NCI-H1694 treated with DMSO at 0.1 percent for 48 hours (cell line): ENCODE measurements around the gene CYP39A1.
"Not testable (repeated sequence)": the region's sequence is repeated elsewhere in the genome, so short reads cannot be mapped to it uniquely, and the experiment has no call there.

Source experiments
- DNase-seq: peaks from one replicate; lab custom pipeline; 2025; lab: John Stamatoyannopoulos, UW

CYP39A1 gene

DNA sequence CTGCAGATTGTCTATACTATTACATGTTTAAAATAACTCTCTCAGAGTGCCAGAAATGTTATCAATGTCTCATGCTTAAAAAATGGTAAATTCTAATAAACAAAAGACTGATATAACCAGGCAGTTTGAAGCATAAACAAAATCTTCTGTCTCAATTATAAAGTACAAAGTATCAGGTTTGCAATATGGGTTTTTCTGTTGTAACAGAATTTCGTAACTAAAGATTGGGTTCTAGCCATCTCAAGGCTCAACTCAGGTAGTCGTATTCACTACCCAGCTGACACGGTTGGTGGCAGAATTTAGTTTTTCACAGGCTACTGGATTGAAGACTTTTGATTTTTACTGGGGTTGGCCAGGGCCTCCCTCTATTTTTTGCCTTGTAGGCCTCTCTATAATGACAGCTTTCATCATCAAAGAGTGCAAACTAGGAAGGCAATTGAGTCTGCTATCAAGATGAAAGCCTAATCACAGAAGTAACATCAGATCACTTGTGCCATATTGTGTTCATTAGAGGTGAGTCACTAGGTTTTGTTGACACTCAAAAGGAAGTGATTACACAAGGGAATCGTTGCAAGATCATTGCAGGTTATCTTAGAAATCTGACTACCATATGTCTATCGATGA, 3.6 kb downstream of the CYP39A1 start:
- DNase-seq: no peak

DNA sequence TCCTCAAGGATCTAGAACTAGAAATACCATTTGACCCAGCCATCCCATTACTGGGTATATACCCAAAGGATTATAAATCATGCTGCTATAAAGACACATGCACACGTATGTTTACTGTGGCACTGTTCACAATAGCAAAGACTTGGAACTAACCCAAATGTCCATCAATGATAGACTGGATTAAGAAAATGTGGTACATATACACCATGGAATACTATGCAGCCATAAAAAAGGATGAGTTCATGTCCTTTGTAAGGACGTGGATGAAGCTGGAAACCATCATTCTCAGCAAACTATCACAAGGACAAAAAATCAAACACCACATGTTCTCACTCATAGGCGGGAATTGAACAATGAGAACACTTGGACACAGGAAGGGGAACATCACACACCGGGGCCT, 4.5 kb downstream of the CYP39A1 start:
- not testable (repeated sequence) for DNase-seq

DNA sequence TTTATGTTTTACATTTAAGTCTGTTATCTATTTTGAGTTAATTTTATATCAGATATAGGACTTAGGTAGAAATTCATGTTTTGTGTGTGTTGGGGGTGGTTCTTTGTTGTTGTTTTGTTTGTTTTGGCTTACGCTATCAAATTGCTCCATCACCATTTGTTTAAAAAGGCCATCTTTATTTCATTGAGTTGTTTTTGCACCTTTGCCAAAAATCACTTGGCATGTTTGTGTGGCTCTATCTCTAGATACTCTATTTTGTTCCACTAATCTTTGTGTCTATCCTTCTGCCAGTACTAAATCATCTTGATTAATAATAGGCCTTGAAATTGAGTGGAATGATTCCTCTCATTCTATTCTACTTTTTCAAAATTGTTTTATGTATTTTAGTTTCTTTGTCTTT, 7.4 kb downstream of the CYP39A1 start:
- no peak for DNase-seq

DNA sequence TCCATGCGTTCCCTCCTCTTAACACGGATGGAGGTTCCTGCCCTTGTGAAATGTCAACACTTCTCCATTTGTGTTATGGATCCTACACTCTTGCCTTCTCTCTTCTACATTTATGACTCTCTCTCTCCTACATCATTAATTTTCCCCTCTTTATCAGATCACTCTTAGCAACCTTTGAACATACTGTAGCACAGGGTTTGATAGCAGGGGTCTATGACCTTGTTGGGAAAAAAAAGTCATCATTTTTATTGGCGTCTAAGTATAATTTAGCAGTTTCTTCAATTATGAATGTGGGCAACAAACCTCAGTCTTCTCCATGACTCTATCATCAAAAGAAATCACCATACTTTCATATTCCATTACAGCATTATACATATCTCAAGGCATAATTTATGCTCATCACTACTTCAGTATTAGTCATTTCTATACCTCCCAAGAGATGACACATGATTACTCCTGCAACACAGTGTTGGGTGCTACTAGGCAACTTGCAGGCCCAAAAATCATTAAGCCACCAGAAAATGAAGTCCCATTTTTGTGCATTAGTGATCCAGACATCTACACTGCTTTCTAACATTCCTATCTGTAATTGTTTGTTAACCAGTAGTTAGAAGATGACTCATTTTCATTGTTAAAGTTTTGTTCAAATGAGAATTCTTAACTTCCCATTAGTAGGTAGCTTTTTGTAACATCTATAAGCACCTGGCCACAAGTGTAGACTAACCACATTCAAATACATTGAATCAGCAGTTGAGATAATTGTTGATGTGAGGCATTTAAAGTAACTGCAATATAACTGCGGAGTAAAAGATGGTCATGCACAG, 9.5 kb downstream of the CYP39A1 start:
- no peak for DNase-seq

DNA sequence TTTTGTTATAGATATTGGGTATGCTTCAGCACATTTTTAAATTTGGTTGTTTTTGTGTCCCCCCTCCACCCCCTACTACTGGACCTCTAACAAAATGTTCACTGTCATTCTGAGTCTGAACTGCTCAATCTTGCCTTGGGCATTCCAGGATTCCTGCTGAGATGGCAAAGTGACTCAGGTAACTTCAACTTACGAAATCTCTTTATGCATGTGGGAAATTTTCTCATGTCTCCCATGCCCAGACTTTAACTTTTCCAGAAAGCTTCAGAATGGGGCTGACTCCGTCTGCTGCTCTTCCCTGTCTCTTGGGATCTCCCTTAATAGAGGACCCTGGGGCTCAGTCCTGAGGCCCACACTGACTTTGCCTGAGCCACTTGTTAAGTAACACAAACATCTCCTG, 14.0 kb downstream of the CYP39A1 start:
- no peak for DNase-seq

DNA sequence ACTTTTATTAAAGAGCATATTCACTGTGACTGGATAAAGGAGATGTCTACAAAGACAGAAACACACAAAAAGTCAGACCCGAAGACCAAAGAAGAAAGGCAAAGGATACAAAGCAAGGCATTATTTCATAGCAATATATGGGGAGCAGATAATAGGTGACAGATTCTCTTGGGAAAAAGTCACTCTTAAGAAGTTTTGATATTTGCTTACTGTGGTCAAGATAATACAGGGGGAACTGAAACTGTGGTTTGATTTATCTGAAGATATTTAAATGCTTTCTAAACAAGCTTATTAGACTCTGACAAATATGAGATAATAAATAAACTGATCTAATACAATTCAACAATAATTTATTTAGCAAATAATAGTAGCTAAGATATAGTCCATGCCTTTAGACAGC, 14.7 kb downstream of the CYP39A1 start:
- DNase-seq: no peak

DNA sequence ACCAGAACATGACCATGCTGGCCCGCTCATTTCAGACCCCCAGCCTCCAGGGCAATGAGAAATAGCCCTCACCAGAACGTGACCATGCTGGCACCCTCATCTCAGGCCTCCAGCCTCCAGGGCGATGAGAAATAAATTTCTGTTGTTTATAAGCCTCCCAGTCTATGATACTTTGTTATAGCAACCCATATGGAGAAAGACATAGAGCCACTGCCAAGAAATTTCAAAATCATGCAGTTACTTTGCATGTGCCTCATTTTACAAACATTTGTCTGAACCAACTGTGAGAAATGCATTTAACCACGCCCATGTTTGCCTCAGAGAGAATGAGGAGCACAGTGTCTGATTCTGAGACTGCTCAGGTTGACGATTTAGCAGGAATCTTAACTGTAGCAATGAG, 15.5 kb downstream of the CYP39A1 start:
- no peak for DNase-seq

DNA sequence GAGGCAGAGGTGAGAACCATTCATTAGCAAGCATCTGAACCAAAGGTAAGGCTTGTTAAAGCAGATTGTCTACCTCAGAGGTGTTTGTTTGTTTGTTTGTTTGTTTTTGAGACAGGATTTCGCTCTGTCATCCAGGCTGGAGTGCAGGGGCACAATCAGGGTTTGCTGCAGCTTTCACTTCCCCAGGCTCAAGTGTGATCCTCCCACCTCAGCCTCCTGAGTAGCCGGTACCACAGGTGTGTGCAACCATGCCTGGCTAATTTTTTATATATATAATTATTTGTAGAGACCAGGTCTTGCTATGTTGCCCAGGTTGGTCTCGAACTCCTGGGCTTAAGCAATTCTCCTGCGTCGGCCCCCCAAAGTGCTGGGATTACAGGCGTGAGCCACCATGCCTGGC, 17.2 kb downstream of the CYP39A1 start:
- DNase-seq: no peak

DNA sequence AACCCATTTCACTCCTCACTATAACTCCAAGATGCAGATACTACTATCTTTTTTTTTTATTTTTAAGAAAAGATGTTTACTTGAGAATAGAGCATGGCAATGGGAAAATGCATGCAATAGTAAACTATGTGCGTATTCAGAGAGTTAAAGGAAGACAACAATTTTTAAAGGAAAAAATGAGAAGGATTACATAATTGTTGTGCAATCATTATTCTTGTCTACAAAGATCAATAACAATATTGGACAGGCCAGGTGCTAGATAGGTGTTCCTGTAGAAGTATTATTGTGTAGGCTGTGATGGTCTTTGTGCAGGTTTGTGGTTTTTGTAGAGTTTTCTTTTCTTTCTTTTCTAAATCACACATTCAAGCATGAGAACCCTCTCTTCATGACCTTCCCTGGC, 20.6 kb downstream of the CYP39A1 start:
- no peak for DNase-seq

DNA sequence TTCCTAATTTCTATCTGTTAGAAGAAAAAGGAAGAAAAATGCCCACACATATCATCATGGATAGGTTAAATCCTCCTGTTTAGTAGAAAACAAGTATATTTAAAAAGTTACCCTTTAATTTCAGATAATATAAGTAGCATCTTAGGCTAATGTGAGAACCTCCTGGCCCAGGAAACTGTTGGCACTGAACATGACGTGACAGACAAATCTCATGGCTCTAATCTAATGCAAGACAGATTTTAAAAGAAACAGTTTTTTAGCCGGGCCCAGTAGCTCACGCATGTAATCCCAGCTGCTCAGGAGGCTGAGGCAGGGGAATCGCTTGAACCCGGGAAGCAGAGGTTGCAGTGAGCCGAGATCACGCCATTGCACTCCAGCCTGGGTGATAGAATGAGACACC, 22.9 kb downstream of the CYP39A1 start:
- no peak for DNase-seq

DNA sequence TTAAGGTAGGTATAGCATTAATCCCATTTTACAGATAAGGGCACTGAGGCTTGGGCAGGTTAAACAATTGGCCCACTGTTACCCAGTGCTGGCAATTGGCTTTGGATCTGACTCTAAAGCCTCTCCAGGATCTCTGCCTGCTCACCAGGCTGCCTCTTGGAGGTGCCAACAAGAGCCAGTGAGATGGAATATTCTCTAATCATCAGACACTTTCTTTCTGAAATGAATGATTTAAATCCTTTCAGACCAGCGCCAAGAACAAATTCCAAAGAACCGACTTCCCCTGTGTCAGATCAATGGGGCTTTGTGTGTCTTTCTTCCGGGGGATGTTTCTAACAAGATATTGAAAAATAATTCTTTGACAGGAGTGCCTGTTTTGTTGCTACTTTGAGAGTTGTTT, 23.6 kb downstream of the CYP39A1 start:
- no peak for DNase-seq

DNA sequence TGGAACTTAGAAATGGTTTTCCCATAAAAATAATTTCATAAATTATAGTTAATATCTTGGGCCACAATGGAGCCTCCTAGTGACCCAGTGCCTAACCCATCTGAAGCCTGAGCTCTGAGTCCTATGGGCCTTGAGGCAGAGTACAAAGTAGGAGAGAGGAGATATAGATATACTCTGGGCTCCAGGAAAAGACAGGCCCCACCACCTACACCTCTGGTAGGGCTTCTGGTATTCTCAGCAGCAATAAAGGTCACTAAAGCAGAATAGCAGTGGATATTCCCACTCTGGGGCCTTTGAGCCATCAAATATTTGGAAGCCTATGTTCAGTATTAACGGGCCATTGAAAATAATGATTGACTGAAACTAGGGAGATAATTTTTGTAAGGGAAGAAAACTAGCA, 24.1 kb downstream of the CYP39A1 start:
- DNase-seq: no peak

DNA sequence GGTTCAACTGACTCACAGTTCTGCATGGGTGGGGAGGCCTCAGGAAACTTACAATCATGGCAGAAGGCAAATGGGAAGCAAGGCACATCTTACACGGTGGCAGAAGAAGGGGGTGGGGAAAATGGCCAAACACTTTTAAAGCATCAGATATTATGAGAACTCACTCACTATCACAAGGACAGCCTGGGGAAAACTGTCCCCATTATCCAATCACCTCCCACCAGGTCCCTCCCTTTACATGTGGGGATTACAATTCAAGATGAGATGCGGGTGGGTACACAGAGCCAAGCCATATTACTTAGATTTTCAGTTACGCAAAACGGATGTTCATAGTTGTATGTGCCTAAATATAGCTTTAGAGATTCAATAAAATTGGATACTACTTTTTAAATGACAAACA, 25.6 kb downstream of the CYP39A1 start:
- no peak for DNase-seq

DNA sequence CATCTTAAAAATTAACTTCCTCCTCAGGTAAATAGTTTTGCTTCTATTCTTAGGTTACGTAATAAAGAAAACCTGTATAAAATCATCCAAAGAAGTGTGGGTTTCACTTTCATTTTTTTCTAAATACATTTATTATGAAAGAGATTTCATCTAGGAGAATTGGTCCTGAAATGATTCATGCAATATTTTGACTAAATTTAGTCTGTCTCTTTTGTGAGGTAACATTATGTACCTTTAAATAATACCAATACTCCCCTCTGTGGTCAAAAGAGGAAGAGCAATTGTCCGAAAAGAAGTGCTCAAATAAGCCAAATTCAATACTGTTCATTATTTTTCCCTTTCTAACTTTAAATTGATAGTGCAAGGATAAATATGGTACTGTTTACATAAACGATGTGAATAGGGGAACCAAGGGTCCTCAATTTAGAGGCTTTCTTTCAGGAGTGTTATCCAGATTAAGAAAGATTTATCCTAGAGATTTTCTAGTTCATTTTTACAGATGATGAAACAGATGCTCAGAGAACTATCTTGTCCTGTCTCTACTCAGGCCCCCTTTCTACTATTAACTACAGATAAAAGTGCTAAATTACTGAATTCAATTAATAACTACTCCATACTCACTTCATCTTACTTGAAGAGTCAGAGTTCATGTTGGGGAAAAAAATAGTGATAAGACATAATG, 26.2 kb downstream of the CYP39A1 start:
- peak; percentile 1 for DNase-seq

DNA sequence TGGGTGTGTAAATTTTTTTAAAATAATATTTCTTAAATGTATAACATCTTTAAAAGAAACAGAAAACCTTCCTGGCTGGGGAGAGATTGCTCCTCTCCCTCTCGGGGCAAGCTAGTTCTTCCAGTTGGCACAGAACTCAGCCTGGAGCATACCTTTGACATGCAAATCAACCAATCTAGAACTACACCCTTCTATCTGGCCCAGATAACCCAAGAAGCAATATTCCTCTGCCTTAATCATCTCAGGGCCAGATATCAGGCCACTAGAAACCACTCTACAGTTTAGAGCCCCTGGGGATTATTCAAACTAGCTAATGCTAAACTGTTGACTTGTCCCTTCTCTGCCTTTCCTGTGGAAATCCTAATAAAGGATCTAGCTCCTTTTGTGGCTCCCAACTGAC, 33.9 kb downstream of the CYP39A1 start:
- DNase-seq: no peak

DNA sequence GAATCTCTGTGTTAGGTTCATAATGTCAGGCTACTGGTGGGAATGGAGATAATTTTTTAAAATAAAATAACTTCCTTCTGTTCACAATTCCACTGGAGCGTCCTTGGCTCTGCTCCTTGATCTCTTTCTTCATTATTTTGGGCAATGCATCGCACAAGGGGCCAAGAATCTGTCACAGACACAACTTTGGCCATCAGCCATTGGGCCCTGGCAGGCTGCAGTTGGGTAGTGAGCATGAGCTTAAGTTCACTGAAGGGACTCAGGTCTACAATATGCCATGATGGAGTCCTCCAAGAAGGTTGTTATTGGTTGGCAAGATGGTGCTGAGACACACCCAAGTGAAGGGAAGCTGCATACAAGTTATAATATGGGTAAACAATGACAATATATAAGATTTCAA, 40.0 kb downstream of the CYP39A1 start:
- no peak for DNase-seq

DNA sequence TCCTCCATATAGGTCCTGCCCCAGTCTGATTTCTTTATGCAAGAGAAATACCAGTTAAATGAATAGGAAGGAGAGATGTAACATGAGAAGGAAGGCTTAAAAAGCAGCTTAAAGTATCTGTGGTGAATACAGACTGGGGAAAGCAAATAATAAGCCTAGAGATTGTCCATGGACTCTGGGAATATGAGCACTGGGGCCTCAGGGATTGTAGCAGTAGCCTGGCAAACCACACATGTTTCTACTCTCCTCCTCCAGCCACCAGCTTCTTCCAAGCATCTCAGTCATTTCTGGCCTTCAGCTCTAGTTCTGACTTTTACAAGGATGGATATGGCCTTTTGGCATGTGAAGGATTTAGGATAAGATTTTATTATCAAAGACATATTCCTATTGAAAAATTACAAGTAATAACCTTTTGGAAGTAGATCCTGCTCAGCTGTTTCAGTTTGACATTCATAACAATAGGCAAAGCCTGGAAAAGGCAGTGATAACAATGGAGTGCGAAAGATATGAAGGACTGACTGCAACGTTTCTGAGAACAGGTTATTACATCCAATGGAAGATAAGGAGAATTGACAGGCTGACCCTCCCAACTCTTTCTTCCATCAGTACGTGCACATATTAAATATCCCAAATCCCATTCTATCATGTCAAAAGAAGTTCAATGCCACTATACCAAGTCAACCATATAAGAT, 41.6 kb downstream of the CYP39A1 start:
- DNase-seq: no peak

DNA sequence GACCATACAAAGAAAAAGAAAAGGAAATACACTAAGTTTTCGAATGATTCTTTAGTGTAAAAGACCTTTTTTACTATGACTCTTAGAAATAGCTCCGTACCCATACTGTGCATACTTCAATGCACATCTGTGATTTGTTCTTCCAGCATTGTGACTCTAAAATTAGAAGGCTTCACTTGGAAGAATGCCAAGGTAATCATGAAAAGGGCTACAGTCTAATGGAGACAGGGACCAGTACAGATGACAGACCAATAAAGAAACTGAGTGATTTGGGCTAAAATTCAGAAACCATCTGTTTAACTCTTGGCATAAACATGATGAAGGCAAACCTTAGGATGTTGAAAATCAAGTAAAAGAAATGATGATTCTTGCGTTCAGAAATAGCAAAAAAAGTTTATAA, 46.3 kb downstream of the CYP39A1 start:
- DNase-seq: no peak

DNA sequence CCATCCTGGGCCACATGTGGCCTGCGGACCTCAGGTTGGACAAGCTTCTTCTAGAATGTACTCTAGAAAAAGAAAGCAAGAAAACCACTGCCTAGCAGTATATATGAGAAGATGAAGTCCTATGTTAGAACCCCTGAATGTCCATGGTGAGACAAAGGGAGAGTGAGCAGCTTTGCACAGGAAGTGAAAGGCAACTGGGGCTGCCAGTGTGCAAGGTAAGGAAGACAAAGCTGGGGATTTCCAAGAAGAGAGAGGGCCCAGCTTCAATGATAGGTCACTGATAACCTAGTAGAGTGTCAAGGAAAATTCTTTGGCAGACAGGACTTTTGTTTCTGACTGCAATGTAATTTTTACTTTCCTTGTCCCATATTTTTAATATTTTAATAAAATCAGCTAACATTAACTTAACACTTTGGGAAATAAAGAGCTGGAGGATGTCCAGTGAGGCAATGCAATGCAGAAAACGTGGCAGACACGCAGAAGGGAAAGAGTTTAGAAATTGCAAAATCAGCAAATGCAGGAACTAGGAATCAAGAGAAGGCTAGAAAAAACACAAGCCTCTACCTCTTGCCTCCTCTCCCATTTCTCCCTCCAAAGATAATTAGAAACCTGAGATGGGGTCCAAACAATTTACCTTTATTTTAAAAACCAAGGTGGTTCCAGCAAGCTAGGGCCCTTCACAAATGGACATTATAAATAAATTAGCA, 47.4 kb downstream of the CYP39A1 start:
- DNase-seq: no peak

DNA sequence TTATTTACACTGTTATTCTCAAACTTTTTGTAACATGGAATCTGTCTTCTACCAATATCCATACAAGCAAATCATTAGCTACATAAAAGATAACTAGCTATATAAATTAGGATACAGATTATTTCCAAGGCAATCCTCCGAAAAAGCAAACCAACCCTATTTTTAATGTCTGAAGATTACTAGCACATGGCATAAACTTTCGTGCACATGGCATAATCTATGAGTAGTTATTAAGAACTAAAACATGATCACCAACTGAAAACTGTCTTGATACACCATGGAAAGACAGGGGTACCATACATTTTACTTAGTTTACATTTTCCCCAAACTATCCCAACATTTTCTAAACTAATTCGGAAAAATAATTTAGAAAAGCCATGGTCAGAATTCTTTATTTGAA, 54.4 kb downstream of the CYP39A1 start:
- DNase-seq: no peak

DNA sequence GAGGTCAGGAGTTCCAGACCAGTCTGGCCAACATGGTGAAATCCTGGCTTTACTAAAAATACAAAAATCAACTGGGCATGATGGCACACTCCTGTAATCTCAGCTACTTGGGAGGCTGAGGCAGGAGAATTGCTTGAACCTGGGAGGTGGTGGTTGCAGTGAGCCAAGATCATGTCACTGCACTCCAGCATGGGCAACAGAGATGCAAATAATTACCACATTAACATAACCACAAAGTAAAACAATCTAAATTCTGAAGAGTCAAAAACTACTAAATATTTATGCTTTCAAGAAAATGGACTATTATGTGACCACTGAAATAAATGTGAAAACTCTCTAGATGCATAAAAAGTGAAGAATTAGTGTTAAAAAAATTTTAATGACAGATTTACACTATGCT, 59.9 kb downstream of the CYP39A1 start:
- DNase-seq: no peak

DNA sequence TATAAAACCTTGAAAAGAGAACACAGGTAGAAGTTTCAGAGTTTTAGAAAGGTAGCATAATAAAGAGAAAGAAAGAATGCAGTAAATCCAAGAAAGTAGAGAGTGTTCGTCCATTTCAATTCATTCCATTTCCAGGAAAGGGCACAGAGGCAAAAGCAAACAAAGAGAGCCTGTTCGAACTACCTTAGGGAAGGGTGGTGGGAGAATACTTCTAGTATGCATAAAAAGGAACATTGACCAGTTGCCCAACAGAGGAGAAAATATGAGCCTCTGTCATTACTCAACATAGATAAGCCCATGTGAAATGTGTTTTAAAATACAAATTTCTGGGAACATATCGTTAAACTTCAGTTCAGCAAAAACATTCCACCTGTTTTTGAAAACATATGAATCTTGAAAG, 60.6 kb downstream of the CYP39A1 start:
- no peak for DNase-seq
